Coronary artery (tissue), 2 donors: Measurements from ENCODE around the gene CTNNBL1.

Experiments
- DNase-seq: peaks from one replicate; pipeline ENCODE4 v3.0.0-alpha.2; 2017; ENCODE audit warnings: low spot score
- H3K27ac ChIP-seq, 2 donors: fragments of 200-600 bp; sonication (generic); one replicate each; pipeline ENCODE4 v1.5.1; 2016 to 2019
- H3K4me3 ChIP-seq: fragments of 200-600 bp; sonication (generic); 2 replicates; pipeline ENCODE4 v1.5.1; 2016; ENCODE audit warnings: mild to moderate bottlenecking, moderate library complexity
- CTCF ChIP-seq: fragments of 200-600 bp; sonication (generic); IDR thresholded peaks from one replicate; pipeline ENCODE4 v1.5.1; 2019; ENCODE audit warnings: antibody characterized with exemption

CTNNBL1 gene

DNA sequence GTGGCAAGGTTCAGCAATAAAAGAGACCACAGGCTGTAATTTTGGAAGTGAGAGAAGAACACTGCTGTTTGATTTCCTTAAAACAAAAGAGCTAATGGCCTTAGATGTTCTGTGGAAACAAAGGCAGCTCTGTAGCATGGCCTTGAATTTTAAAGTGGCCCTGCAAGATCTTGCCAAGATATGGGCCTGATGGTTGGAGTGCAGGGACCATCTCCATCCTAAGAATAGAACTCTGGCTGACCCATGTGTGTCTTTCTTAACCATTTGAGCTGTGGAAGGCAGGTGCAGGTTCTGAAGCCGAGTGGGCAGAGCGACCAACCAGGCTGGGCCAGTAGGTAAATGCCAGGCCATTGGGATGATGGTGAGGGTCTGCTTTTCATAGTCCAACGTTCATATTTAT lies 135.3 kb downstream of the CTNNBL1 start:
- TF ChIP-seq CTCF: no peak
- no peak overlapping the region for H3K4me3 ChIP-seq
- no peak overlapping the region for H3K27ac ChIP-seq
- DNase-seq: no peak

DNA sequence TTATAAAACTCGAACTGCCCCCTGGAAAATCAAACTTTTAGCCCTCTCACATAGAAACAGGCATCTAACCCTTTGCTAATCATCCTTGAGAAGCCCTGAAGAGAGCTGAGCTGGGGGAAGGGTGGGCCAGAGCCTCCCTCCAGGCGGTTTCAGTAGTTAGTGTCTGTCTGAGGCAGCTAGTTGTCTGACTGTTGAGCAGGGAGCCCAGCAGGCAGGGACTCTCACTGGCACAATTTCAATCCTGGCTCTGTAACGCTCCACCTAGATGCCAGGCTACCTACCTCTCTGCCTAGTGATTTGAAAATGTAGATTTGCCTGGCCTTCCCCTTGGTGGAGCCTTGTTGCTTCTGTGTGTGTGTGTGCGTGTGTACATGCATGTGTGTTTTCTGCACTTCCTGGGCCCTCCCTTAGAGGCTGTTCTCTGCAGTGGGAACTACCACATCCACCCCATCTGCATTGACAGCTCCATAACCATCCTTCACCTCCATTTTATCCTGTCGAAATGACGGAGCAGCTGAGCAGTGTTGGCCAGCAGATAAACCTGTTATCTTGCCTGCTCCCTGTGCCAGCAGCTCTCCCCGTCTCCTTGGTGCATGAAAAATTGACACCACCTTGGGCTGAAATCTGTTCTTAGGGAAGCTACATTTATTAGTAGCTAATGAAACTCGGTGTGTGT lies 139.5 kb downstream of the CTNNBL1 start:
- no peak for TF ChIP-seq CTCF
- DNase-seq: no peak
- Histone ChIP-seq H3K27ac (no peak overlapping the region), H3K4me3 (no peak overlapping the region)

DNA sequence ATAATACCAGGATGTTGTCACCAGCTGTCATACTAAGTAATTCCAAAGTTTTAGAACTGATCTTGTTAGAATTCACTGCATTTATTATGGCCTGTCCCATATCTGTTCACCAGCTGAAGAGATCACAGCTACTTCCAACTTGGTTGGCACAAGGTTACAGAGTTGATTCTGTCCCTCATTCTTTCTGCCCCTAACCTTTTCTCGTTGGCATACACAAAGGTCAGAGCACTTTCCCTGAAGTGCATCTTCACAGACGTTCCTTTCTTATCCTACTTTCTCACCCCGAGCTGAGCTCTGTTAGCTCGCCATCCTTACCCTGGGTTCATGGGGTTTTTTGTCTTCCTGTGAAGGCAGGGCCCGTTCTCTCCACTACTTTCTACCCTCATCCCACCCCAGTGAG lies 143.1 kb downstream of the CTNNBL1 start:
- no peak overlapping the region for H3K4me3 ChIP-seq
- no peak overlapping the region for H3K27ac ChIP-seq
- DNase-seq: no peak
- no peak for TF ChIP-seq CTCF

- TF ChIP-seq CTCF: no peak
- no peak overlapping the region for H3K4me3 ChIP-seq
- DNase-seq: no peak
- no peak overlapping the region for H3K27ac ChIP-seq
These were observed 144.1 kb downstream of the CTNNBL1 start for GRCh38 chr20:37837924-37838323.

GRCh38 chr20:37838769-37839431 lies 145.1 kb downstream of the CTNNBL1 start:
- DNase-seq: no peak
- Histone ChIP-seq H3K27ac (no peak overlapping the region), H3K4me3 (no peak overlapping the region)
- TF ChIP-seq CTCF: no peak

GRCh38 chr20:37839432-37839827 lies 145.6 kb downstream of the CTNNBL1 start:
- H3K27ac ChIP-seq: no peak overlapping the region
- H3K4me3 ChIP-seq: no peak overlapping the region

More at GRCh38 chr20:37839432-37839827, 145.6 kb downstream of the CTNNBL1 start:
- DNase-seq: no peak
- TF ChIP-seq CTCF: no peak
